Keratinocyte (primary cell): ENCODE data around the gene ZNF836. TPM values are rescaled to one million over a fixed set of nuclear protein-coding genes. Genes with fewer than 3 reads are reported as not detected.

Experiments
- DNase-seq: peaks from one replicate; pipeline ENCODE4 v3.0.0-alpha.2; 2011; ENCODE audit warnings: low read depth, missing footprints, low spot score
- FAIRE-seq: peaks from 2 replicates; lab custom pipeline; 2011; peaks lifted over from hg19 to GRCh38; lab: Jason Lieb, UNC
- H2AFZ ChIP-seq: 2 replicates; pipeline ENCODE4 v1.6.0; 2012; ENCODE audit warnings: low read length, control low read depth, inconsistent platforms; ENCODE audit not compliant: control insufficient read depth
- H3K27ac ChIP-seq: 2 replicates; pipeline ENCODE4 v1.5.1; 2011; ENCODE audit warnings: low read length; ENCODE audit not compliant: control insufficient read depth, insufficient read depth
- H3K27me3 ChIP-seq: 3 replicates; pipeline ENCODE4 v1.6.0; 2011; ENCODE audit warnings: low read length; ENCODE audit not compliant: control insufficient read depth, insufficient read depth; ENCODE audit errors: extremely low read depth
- H3K36me3 ChIP-seq, 2 experiments: 2 replicates in 1 of 2; 3 replicates in 1 of 2; pipeline ENCODE4 v1.5.1; 2011; ENCODE audit warnings: low read length in 2 of 2, mild to moderate bottlenecking in 1 of 2; ENCODE audit not compliant: control insufficient read depth in 2 of 2, insufficient read depth in 2 of 2; ENCODE audit errors: extremely low read depth in 1 of 2
- H3K4me1 ChIP-seq: 3 replicates; pipeline ENCODE4 v1.5.1; 2011; ENCODE audit warnings: low read length; ENCODE audit not compliant: control insufficient read depth, insufficient read depth; ENCODE audit errors: extremely low read depth
- H3K4me2 ChIP-seq: 3 replicates; pipeline ENCODE4 v1.6.0; 2011; ENCODE audit warnings: low read depth, low read length; ENCODE audit not compliant: control insufficient read depth, insufficient read depth; ENCODE audit errors: extremely low read depth
- H3K4me3 ChIP-seq, 3 experiments: fragments of 200-600 bp in 1 of 3; sonication (generic) in 1 of 3; 2 replicates in 2 of 3; 3 replicates in 1 of 3; pipeline ENCODE4 v1.5.1; 2011 to 2016; ENCODE audit warnings: low read length in 3 of 3, mild to moderate bottlenecking in 3 of 3, control low read depth in 2 of 3, inconsistent platforms in 1 of 3, low read depth in 1 of 3, mixed read lengths in 1 of 3, mixed run types in 1 of 3, moderate library complexity in 1 of 3; ENCODE audit not compliant: control insufficient read depth in 2 of 3, insufficient read depth in 2 of 3; ENCODE audit errors: extremely low read depth in 1 of 3
- H3K79me2 ChIP-seq: 2 replicates; pipeline ENCODE4 v1.6.0; 2012; ENCODE audit warnings: low read length; ENCODE audit not compliant: control insufficient read depth, insufficient read depth
- H3K9ac ChIP-seq: 3 replicates; pipeline ENCODE4 v1.6.0; 2011; ENCODE audit warnings: low read length; ENCODE audit not compliant: control insufficient read depth, insufficient read depth; ENCODE audit errors: extremely low read depth
- H3K9me1 ChIP-seq: 3 replicates; pipeline ENCODE4 v1.6.0; 2011; ENCODE audit warnings: low read length; ENCODE audit not compliant: control insufficient read depth, insufficient read depth; ENCODE audit errors: extremely low read depth
- H3K9me3 ChIP-seq: 2 replicates; pipeline ENCODE4 v1.5.1; 2012; ENCODE audit warnings: low read depth, low read length; ENCODE audit not compliant: control insufficient read depth
- H4K20me1 ChIP-seq: 3 replicates; pipeline ENCODE4 v1.6.0; 2011; ENCODE audit warnings: low read length; ENCODE audit not compliant: control insufficient read depth, insufficient read depth; ENCODE audit errors: extremely low read depth
- CTCF ChIP-seq, 3 experiments: IDR thresholded peaks in 1 of 3; conservative IDR thresholded peaks in 1 of 3; optimal IDR thresholded peaks in 1 of 3; 2 replicates in 2 of 3; 3 replicates in 1 of 3; pipeline versions ENCODE3 to v1.5.1; 2011; ENCODE audit warnings: low read length in 3 of 3, mild to moderate bottlenecking in 3 of 3, moderate library complexity in 2 of 3, control low read depth in 1 of 3, inconsistent platforms in 1 of 3; ENCODE audit not compliant: insufficient read depth in 2 of 3; ENCODE audit errors: extremely low read depth in 1 of 3
- EZH2 ChIP-seq: IDR thresholded peaks from one replicate; pipeline ENCODE4 v1.6.1; 2012; ENCODE audit warnings: inconsistent platforms, mild to moderate bottlenecking, low read length, moderate library complexity
- dilution Hi-C: fragments of 300-500 bp; cut with MboI; formaldehyde crosslinking; loops from one replicate; pipeline ENCODE4 v1.7.0; 2020; ENCODE audit warnings: low sequenced_read_pairs; ENCODE audit not compliant: extremely low pct_ligation_motif_present
- polyA plus RNA-seq, 5 experiments: library from polyadenylated mRNA; depleted of rRNA in 3 of 5; stranded (reverse) in 3 of 5; stranded (forward) in 1 of 5; unstranded in 1 of 5; fragments of >200 nt; gene quantifications; 1 replicate in 1 of 5; 2 replicates in 3 of 5; 3 replicates in 1 of 5; pipeline versions ENCODE4 v1.2.1 to v1.2.3, GENCODE V29; 2011 to 2012; ENCODE audit warnings: missing spikeins in 2 of 5, low read depth in 1 of 5, low replicate concordance in 1 of 5

ZNF836 gene
- polyA plus RNA-seq, 1 donor (not counting 4 experiments of a cell fraction or from before 2014, with no cell fraction given) = 5.0 TPM

GRCh38 chr19:52138983-52139251 lies 32.5 kb downstream of the ZNF836 start:
- Histone ChIP-seq H4K20me1 (no peaks in the 10 kb centered on the region), H3K79me2 (peaks cover 42% of the 10 kb centered on the region), H3K27ac (peak overlapping the region; percentile 87), H3K9me3 (peaks cover 11% of the 10 kb centered on the region), H3K4me3 (peak overlapping the region; percentile 72 to 94 (median 91)), H3K27me3 (no peaks in the 10 kb centered on the region), H3K9me1 (no peaks in the 10 kb centered on the region), H3K9ac (peak overlapping the region; percentile 85), H2AFZ (peak overlapping the region; percentile 97), H3K4me1 (peaks cover 22% of the 10 kb centered on the region), H3K36me3 (peaks cover 0 to 2% of the 10 kb centered on the region in 2 experiments), H3K4me2 (peak overlapping the region; percentile 86)
- dilution Hi-C loops = no loop called here
- DNase-seq (no peak), FAIRE-seq (no peak)
- TF ChIP-seq CTCF (optimal IDR thresholded peaks at IDR 0.05 in 1 of 3, IDR thresholded peaks at IDR 0.05 in 1 of 3, conservative IDR thresholded peaks at IDR 0.05 in 1 of 3; ENCODE audit: extremely low read depth in 1 of 3, insufficient read depth in 2 of 3, low read length in 3 of 3) (no peak), EZH2 (no peak)

DNA sequence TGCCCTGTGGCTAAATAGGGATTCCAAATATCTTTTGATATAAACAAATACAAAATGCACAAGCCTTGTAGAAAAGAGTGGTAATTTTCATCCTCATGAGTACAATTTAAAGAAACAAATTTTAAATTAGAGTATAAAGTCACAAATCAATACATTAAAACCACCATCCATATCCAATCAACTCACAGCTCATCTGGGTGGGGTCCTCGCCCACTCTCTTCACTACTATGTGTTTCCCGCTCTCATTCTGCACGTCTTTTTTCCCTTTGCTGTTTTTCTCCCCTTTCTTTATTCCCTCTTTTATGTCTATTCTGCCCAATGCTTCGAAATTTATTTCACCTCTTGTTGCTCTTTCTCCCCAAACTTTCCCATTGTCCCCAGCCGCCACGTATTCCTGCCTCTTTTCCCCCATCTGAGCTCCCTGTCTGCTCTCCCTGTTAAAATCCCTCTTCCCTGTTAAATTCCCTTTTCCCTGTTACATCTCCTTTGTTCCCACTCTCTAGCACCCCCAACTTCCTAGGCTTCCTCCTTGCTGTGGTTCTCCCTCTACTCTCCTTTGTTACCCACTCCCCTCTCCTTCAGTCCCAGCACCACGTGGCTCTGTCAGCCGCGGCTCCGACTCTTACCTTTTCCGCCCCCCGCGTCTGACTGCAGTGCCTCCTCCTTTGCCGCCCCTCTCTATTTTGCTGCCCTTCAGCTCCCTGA lies 33.0 kb downstream of the ZNF836 start:
- Histone ChIP-seq H3K79me2 (peaks cover 45% of the 10 kb centered on the region), H3K9ac (peak overlapping the region; percentile 85), H3K27me3 (no peaks in the 10 kb centered on the region), H3K9me3 (peaks cover 8% of the 10 kb centered on the region), H3K4me1 (peaks cover 22% of the 10 kb centered on the region), H3K4me3 (peak overlapping the region; percentile 72 to 94 (median 91)), H3K27ac (peak overlapping the region; percentile 87), H2AFZ (peak overlapping the region; percentile 97), H3K9me1 (no peaks in the 10 kb centered on the region), H3K36me3 (peaks cover 0 to 2% of the 10 kb centered on the region in 2 experiments), H3K4me2 (peak overlapping the region; percentile 86), H4K20me1 (no peaks in the 10 kb centered on the region)
- dilution Hi-C loops = no loop called here
- DNase-seq (no peak), FAIRE-seq (no peak)
- no peak for TF ChIP-seq CTCF (optimal IDR thresholded peaks at IDR 0.05 in 1 of 3, IDR thresholded peaks at IDR 0.05 in 1 of 3, conservative IDR thresholded peaks at IDR 0.05 in 1 of 3; ENCODE audit: extremely low read depth in 1 of 3, insufficient read depth in 2 of 3, low read length in 3 of 3)
- no peak for TF ChIP-seq EZH2
